GM19043 (cell line): Measurements from ENCODE around the gene USP17L5.
"Not testable (repeated sequence)": the region's sequence is repeated elsewhere in the genome, so short reads cannot be mapped to it uniquely, and the experiment has no call there.

Experiments used
- ATAC-seq: cut with Tn5 transposase; IDR thresholded peaks from one replicate; pipeline ENCODE4 v1.9.1; 2021; ENCODE audit warnings: low read depth; ENCODE audit not compliant: unreplicated experiment

Gene USP17L5

DNA sequence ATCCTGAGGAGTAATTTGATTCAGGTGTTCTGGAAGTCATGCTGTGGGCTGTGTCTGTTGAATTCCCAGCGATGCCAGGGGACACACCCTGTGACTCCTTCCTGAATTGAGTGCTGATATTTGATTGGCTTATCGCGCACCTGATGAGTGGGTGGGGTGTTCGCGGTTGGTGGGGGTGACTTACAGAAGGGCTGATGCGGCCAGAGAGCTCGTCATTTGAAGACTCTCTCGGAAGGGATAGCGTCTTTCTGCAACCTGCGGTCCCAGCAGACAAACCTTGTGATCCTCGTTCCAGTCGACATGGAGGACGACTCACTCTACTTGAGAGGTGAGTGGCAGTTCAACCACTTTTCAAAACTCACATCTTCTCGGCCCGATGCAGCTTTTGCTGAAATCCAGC lies at the start of gene USP17L5:
Gene USP17L5 (plus strand): TSS at position 301 of the 400 bp plus-strand sequence. CDS start 0 bp downstream, at position 301.
- ATAC-seq = not testable (repeated sequence)

GRCh38 chr4:9324191-9324590 lies 15.0 kb upstream of the USP17L5 start:
- ATAC-seq = not testable (repeated sequence)

- ATAC-seq = not testable (repeated sequence)
Observed at GRCh38 chr4:9324865-9325264, 14.3 kb upstream of the USP17L5 start, which contains the start of gene USP17L24. USP17L24 (plus strand) TSS chr4:9325165; CDS start chr4:9325165, 0 bp downstream.

DNA sequence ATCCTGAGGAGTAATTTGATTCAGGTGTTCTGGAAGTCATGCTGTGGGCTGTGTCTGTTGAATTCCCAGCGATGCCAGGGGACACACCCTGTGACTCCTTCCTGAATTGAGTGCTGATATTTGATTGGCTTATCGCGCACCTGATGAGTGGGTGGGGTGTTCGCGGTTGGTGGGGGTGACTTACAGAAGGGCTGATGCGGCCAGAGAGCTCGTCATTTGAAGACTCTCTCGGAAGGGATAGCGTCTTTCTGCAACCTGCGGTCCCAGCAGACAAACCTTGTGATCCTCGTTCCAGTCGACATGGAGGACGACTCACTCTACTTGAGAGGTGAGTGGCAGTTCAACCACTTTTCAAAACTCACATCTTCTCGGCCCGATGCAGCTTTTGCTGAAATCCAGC lies 9.6 kb upstream of the USP17L5 start, which contains the start of gene USP17L25:
Gene USP17L25 (plus strand): TSS at position 301 of the 400 bp plus-strand sequence. CDS start 0 bp downstream, at position 301.
- not testable (repeated sequence) for ATAC-seq

DNA sequence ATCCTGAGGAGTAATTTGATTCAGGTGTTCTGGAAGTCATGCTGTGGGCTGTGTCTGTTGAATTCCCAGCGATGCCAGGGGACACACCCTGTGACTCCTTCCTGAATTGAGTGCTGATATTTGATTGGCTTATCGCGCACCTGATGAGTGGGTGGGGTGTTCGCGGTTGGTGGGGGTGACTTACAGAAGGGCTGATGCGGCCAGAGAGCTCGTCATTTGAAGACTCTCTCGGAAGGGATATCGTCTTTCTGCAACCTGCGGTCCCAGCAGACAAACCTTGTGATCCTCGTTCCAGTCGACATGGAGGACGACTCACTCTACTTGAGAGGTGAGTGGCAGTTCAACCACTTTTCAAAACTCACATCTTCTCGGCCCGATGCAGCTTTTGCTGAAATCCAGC lies 4.8 kb upstream of the USP17L5 start, which contains the start of gene USP17L26:
Gene USP17L26 (plus strand): TSS at position 301 of the 400 bp plus-strand sequence. CDS start 0 bp downstream, at position 301.
- ATAC-seq = not testable (repeated sequence)

DNA sequence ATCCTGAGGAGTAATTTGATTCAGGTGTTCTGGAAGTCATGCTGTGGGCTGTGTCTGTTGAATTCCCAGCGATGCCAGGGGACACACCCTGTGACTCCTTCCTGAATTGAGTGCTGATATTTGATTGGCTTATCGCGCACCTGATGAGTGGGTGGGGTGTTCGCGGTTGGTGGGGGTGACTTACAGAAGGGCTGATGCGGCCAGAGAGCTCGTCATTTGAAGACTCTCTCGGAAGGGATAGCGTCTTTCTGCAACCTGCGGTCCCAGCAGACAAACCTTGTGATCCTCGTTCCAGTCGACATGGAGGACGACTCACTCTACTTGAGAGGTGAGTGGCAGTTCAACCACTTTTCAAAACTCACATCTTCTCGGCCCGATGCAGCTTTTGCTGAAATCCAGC lies 4.6 kb downstream of the USP17L5 start, which contains the start of gene USP17L27:
Gene USP17L27 (plus strand): TSS at position 301 of the 400 bp plus-strand sequence. CDS start 0 bp downstream, at position 301.
- ATAC-seq = not testable (repeated sequence)

DNA sequence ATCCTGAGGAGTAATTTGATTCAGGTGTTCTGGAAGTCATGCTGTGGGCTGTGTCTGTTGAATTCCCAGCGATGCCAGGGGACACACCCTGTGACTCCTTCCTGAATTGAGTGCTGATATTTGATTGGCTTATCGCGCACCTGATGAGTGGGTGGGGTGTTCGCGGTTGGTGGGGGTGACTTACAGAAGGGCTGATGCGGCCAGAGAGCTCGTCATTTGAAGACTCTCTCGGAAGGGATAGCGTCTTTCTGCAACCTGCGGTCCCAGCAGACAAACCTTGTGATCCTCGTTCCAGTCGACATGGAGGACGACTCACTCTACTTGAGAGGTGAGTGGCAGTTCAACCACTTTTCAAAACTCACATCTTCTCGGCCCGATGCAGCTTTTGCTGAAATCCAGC lies 9.4 kb downstream of the USP17L5 start, which contains the start of gene USP17L28:
Gene USP17L28 (plus strand): TSS at position 301 of the 400 bp plus-strand sequence. CDS start 0 bp downstream, at position 301.
- not testable (repeated sequence) for ATAC-seq

DNA sequence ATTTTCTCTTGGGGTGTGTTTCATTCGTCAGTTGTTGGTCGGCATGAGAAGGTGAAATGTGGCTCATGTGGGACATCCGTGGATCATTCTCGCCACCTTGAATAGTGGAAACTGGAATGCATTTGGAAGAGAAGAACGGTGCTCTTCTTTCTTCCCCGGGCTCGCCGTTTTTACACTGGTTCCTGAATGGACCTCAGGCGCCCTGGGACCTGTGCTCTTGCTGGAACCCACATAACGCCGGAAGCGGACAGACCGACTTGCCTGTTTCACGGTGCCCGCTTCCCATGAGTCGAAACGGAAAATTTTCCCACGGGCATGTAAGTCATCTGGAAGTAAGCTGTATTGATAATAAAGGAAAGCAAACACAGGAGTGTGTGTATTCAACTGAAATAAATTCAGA lies 11.7 kb downstream of the USP17L5 start:
- not testable (repeated sequence) for ATAC-seq

GRCh38 chr4:9353338-9353737 lies 14.1 kb downstream of the USP17L5 start, which contains the start of gene USP17L29:
USP17L29 (plus strand) TSS chr4:9353638; CDS start chr4:9353638, 0 bp downstream.
- not testable (repeated sequence) for ATAC-seq

DNA sequence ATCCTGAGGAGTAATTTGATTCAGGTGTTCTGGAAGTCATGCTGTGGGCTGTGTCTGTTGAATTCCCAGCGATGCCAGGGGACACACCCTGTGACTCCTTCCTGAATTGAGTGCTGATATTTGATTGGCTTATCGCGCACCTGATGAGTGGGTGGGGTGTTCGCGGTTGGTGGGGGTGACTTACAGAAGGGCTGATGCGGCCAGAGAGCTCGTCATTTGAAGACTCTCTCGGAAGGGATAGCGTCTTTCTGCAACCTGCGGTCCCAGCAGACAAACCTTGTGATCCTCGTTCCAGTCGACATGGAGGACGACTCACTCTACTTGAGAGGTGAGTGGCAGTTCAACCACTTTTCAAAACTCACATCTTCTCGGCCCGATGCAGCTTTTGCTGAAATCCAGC lies 23.6 kb downstream of the USP17L5 start, which contains the start of gene USP17L30:
Gene USP17L30 (plus strand): TSS at position 301 of the 400 bp plus-strand sequence. CDS start 0 bp downstream, at position 301.
- not testable (repeated sequence) for ATAC-seq

DNA sequence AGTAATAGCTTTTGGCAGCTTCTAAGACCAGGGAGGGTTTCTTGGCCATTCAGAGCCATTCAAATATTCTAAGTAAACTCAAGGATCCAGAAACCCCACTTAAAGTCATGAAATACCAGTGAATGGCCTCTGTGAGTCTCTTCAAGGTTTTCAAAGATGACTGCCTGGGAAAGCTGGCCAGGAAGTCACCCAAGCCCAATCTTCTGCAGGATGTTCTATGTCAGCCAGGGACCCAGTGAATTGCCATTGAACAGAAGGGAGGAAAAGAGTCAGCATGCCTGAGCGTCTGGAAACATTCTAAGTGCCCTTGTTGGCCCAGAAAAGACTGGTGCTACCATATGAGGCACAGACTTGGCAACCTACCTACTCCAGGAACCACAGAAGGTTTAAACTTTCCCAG lies 40.7 kb downstream of the USP17L5 start:
- ATAC-seq = not testable (repeated sequence)

- not testable (repeated sequence) for ATAC-seq
Observed at GRCh38 chr4:9381012-9381534, 41.9 kb downstream of the USP17L5 start.

DNA sequence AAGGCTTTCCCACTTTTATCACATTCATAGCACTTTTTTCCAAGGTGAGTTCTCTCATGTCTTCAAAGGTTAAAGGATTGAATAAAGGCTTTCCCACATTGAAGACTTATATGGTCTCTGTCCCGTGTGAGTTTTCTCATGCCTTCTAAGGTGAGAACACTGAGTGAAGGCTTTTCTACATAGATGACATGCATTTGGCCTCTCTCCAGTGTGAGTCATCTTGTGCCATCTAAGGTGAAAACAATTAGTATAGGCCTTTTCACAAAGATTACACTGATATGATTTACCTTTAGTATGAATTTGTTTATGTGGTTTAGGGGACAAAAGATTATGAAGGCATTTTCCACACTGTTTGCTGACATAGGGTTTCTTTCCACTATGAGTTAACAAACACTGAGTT lies 44.9 kb downstream of the USP17L5 start:
- ATAC-seq = no peak

DNA sequence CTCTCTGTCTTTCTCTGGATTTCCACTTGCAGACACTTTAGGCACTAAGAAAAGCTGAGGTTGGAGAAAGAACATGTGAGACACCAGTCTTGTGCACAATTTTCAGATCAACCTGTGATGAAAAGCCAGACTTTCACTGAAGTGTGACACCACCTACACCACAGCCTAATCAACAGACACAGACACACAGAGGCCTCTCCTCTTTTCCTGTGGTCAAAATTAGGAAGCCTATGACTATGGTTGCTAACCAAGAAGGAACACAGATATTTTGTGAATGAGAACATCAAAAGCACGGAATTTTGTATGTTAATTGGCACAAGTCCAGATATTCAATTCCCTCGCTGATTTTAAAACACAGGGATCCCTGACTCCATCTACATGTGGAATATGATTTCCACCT lies 49.8 kb downstream of the USP17L5 start:
- ATAC-seq = not testable (repeated sequence)
